ENCODE data around the gene PURA.
A peak's percentile ranks its signal among the peaks of the same experiment; 100 is the strongest.

Gene PURA

GRCh38 chr5:140113699-140114263 is at the start of gene PURA (continued):
- TF ChIP-seq ZNF214 (tag by site-specific recombination; IDR thresholded peaks at IDR 0.05; ENCODE audit: borderline replicate concordance) (no peak), GLI2 (tag by site-specific recombination; IDR thresholded peaks at IDR 0.05; ENCODE audit: borderline replicate concordance, low read depth) (no peak), MZF1 (tag by site-specific recombination; IDR thresholded peaks at IDR 0.05; ENCODE audit: borderline replicate concordance) (no peak), ZNF48 (tag by site-specific recombination; IDR thresholded peaks at IDR 0.05) (no peak), ZNF211 (tag by site-specific recombination; IDR thresholded peaks at IDR 0.05; ENCODE audit: low read depth) (no peak), KLF16 (tag by site-specific recombination; IDR thresholded peaks at IDR 0.05) (peak; percentile 80), SP3 (tag by site-specific recombination; IDR thresholded peaks at IDR 0.05) (peak; percentile 22; the same call in 1 of the 2 replicates), ZNF623 (tag by site-specific recombination; IDR thresholded peaks at IDR 0.05) (no peak), REPIN1 (tag by site-specific recombination; IDR thresholded peaks at IDR 0.05; ENCODE audit: low read depth) (no peak), ZBTB48 (tag by site-specific recombination; IDR thresholded peaks at IDR 0.05) (no peak), ZNF394 (tag by site-specific recombination; IDR thresholded peaks at IDR 0.05; ENCODE audit: borderline replicate concordance) (no peak), ZNF292 (tag by site-specific recombination; IDR thresholded peaks at IDR 0.05; ENCODE audit: borderline replicate concordance, low read depth) (no peak), PRDM1 (tag by site-specific recombination; IDR thresholded peaks at IDR 0.05) (no peak), KLF9 (tag by site-specific recombination; IDR thresholded peaks at IDR 0.05; ENCODE audit: low read depth) (no peak), ZNF707 (tag by site-specific recombination; IDR thresholded peaks at IDR 0.05) (no peak), ZNF473 (tag by site-specific recombination; IDR thresholded peaks at IDR 0.05) (no peak), ZSCAN4 (tag by site-specific recombination; IDR thresholded peaks at IDR 0.05) (no peak), ZNF792 (tag by site-specific recombination; IDR thresholded peaks at IDR 0.05) (no peak), ZNF114 (tag by site-specific recombination; IDR thresholded peaks at IDR 0.05) (no peak), MEIS1 (CRISPR knock-in tag; IDR thresholded peaks at IDR 0.05; ENCODE audit: borderline replicate concordance) (no peak), GFI1B (tag by site-specific recombination; IDR thresholded peaks at IDR 0.05) (no peak), ZNF747 (tag by site-specific recombination; IDR thresholded peaks at IDR 0.05) (no peak), SP7 (tag by site-specific recombination; IDR thresholded peaks at IDR 0.05) (no peak), ZNF341 (tag by site-specific recombination; IDR thresholded peaks at IDR 0.05; ENCODE audit: low read depth) (peak; percentile 64), ZNF433 (tag by site-specific recombination; IDR thresholded peaks at IDR 0.05; ENCODE audit: low read depth) (no peak), ZNF664 (tag by site-specific recombination; IDR thresholded peaks at IDR 0.05) (no peak), BCL11A (tag by site-specific recombination; IDR thresholded peaks at IDR 0.05; ENCODE audit: low read depth) (no peak)
- TF ChIP-seq, protein P1, sequence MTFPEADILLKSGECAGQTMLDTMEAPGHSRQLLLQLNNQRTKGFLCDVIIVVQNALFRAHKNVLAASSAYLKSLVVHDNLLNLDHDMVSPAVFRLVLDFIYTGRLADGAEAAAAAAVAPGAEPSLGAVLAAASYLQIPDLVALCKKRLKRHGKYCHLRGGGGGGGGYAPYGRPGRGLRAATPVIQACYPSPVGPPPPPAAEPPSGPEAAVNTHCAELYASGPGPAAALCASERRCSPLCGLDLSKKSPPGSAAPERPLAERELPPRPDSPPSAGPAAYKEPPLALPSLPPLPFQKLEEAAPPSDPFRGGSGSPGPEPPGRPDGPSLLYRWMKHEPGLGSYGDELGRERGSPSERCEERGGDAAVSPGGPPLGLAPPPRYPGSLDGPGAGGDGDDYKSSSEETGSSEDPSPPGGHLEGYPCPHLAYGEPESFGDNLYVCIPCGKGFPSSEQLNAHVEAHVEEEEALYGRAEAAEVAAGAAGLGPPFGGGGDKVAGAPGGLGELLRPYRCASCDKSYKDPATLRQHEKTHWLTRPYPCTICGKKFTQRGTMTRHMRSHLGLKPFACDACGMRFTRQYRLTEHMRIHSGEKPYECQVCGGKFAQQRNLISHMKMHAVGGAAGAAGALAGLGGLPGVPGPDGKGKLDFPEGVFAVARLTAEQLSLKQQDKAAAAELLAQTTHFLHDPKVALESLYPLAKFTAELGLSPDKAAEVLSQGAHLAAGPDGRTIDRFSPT (tag by site-specific recombination; IDR thresholded peaks at IDR 0.05), result peak; percentile 70
- TF ChIP-seq, protein P2, sequence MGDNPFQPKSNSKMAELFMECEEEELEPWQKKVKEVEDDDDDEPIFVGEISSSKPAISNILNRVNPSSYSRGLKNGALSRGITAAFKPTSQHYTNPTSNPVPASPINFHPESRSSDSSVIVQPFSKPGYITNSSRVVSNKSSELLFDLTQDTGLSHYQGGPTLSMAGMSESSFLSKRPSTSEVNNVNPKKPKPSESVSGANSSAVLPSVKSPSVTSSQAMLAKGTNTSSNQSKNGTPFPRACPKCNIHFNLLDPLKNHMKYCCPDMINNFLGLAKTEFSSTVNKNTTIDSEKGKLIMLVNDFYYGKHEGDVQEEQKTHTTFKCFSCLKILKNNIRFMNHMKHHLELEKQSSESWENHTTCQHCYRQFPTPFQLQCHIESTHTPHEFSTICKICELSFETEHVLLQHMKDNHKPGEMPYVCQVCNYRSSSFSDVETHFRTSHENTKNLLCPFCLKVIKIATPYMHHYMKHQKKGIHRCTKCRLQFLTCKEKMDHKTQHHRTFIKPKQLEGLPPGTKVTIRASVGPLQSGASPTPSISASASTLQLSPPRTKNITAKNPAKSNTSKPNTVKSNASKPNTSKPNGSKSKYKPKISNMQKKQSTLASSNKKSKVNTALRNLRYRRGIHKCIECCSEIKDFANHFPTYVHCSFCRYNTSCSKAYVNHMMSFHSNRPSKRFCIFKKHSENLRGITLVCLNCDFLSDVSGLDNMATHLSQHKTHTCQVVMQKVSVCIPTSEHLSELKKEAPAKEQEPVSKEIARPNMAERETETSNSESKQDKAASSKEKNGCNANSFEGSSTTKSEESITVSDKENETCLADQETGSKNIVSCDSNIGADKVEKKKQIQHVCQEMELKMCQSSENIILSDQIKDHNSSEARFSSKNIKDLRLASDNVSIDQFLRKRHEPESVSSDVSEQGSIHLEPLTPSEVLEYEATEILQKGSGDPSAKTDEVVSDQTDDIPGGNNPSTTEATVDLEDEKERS (tag by site-specific recombination; IDR thresholded peaks at IDR 0.05), result no peak
- TF ChIP-seq, protein P3, sequence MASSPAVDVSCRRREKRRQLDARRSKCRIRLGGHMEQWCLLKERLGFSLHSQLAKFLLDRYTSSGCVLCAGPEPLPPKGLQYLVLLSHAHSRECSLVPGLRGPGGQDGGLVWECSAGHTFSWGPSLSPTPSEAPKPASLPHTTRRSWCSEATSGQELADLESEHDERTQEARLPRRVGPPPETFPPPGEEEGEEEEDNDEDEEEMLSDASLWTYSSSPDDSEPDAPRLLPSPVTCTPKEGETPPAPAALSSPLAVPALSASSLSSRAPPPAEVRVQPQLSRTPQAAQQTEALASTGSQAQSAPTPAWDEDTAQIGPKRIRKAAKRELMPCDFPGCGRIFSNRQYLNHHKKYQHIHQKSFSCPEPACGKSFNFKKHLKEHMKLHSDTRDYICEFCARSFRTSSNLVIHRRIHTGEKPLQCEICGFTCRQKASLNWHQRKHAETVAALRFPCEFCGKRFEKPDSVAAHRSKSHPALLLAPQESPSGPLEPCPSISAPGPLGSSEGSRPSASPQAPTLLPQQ (tag by site-specific recombination; IDR thresholded peaks at IDR 0.05), result 0 out of 2 replicates have a peak, but pooled peaks have one; percentile 29
- TF ChIP-seq, protein P4, sequence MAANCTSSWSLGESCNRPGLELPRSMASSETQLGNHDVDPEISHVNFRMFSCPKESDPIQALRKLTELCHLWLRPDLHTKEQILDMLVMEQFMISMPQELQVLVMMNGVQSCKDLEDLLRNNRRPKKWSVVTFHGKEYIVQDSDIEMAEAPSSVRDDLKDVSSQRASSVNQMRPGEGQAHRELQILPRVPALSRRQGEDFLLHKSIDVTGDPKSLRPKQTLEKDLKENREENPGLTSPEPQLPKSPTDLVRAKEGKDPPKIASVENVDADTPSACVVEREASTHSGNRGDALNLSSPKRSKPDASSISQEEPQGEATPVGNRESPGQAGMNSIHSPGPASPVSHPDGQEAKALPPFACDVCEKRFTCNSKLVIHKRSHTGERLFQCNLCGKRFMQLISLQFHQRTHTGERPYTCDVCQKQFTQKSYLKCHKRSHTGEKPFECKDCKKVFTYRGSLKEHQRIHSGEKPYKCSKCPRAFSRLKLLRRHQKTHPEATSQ (tag by site-specific recombination; IDR thresholded peaks at IDR 0.05), result no peak
